Esophagus squamous epithelium (tissue), 5 donors: ENCODE measurements around the gene NR6A1. TPM values are rescaled to one million over a fixed set of nuclear protein-coding genes. Genes with fewer than 3 reads are reported as not detected.

ENCODE experiments used
- DNase-seq: peaks from one replicate; lab custom pipeline; 2025; lab: John Stamatoyannopoulos, UW
- H3K27ac ChIP-seq, 4 donors: fragments of 200-600 bp; sonication (generic); one replicate each; pipeline ENCODE4 v1.5.1; 2016 to 2019; ENCODE audit warnings: mild to moderate bottlenecking in 1 of 4
- H3K27me3 ChIP-seq, 4 donors: fragments of 200-600 bp; sonication (generic); 1 replicate in 3 of 4; 2 replicates in 1 of 4; pipeline versions ENCODE4 v1.5.1 to v1.6.0; 2017 to 2021; ENCODE audit warnings: antibody characterized with exemption in 1 of 4
- H3K36me3 ChIP-seq, 3 donors: fragments of 200-600 bp; sonication (generic); one replicate each; pipeline ENCODE4 v1.5.1; 2016 to 2019
- H3K4me1 ChIP-seq, 3 donors: fragments of 200-600 bp; sonication (generic); one replicate each; pipeline ENCODE4 v1.5.1; 2017 to 2019
- H3K4me3 ChIP-seq, 4 donors: fragments of 200-600 bp; sonication (generic); 1 replicate in 3 of 4; 2 replicates in 1 of 4; pipeline ENCODE4 v1.5.1; 2016 to 2019; ENCODE audit warnings: mild to moderate bottlenecking in 2 of 4, moderate library complexity in 1 of 4
- H3K9me3 ChIP-seq, 3 donors: fragments of 200-600 bp; sonication (generic); one replicate each; pipeline ENCODE4 v1.5.1; 2016 to 2019
- CTCF ChIP-seq, 6 experiments: fragments of 450-650 bp in 4 of 6; fragments of 200-600 bp in 2 of 6; sonication (generic) in 2 of 6; IDR thresholded peaks; one replicate each; pipeline ENCODE4 v1.5.1; 2016 to 2019; ENCODE audit warnings: antibody characterized with exemption in 6 of 6, mild to moderate bottlenecking in 4 of 6, moderate library complexity in 4 of 6
- POLR2A ChIP-seq, 4 donors: fragments of 450-650 bp; IDR thresholded peaks; one replicate each; pipeline ENCODE4 v1.6.1; 2017; ENCODE audit warnings: antibody characterized with exemption in 4 of 4, mild to moderate bottlenecking in 4 of 4, moderate library complexity in 3 of 4
- WGBS, 2 donors: methylation state at CpG; one replicate each; pipeline ENCODE4 v1.1.5; 2018; 5-methylcytosine and 5-hydroxymethylcytosine counted together
- intact Hi-C: fragments of 100-400 bp; cut with DNase I; formaldehyde crosslinking; loops from one replicate; pipeline ENCODE4 v1.15.0; 2022
- total RNA-seq, 4 donors: library from RNA; depleted of rRNA; stranded (reverse); fragments of >200 nt; gene quantifications; one replicate each; pipeline ENCODE4 v1.1.0, GENCODE V29; 2016
- donor health status: DM: yes; HTN: yes; CAD: no.

The NR6A1 gene
- total RNA-seq, 4 donors from 2014 or later = 1.9 to 4.0 (median 2.7) TPM

- Histone ChIP-seq H3K36me3 (no peaks in the 10 kb centered on the region), H3K27ac (peak overlapping the region in 3 of 4 donors; percentile 52 to 80 (median 75)), H3K27me3 (peaks cover 0 to 13% (median 0%) of the 10 kb centered on the region in 4 donors), H3K4me3 (peak overlapping the region in 1 of 4 donors; percentile 34), H3K4me1 (peaks cover 16 to 80% (median 32%) of the 10 kb centered on the region in 3 donors), H3K9me3 (no peaks in the 10 kb centered on the region)
- intact Hi-C loops = no loop called here
- DNase-seq = no peak
- TF ChIP-seq CTCF (IDR thresholded peaks at IDR 0.05) (no peak), POLR2A (IDR thresholded peaks at IDR 0.05) (no peak)
- 69 to 72% methylated on average over 11 of the region's 11 CpGs for WGBS, 2 donors
These were observed 7.7 kb upstream of the NR6A1 start for GRCh38 chr9:124778575-124779367.

- no peaks in the 10 kb centered on the region for H3K9me3 ChIP-seq
- DNase-seq = no peak
- intact Hi-C loops = no loop called here
- H3K36me3 ChIP-seq = no peaks in the 10 kb centered on the region
- peak within 1 kb of the TSS; percentile 70 to 83 (median 76) for H3K27ac ChIP-seq
- peak within 1 kb of the TSS; percentile 58 to 81 (median 72) for H3K4me3 ChIP-seq
- 0% methylated on average over 2 to 16 of the region's 87 CpGs for WGBS, 2 donors
- TF ChIP-seq POLR2A (IDR thresholded peaks at IDR 0.05) (peak in 1 of 4 donors; percentile 37), CTCF (IDR thresholded peaks at IDR 0.05) (peak in 5 of 6 experiments; percentile 19 to 68 (median 36))
- peaks cover 16 to 75% (median 32%) of the 10 kb centered on the region in 3 donors for H3K4me1 ChIP-seq
- H3K27me3 ChIP-seq = peaks cover 0 to 13% (median 0%) of the 10 kb centered on the region in 4 donors
These were observed 6.0 kb upstream of the NR6A1 start, which contains the start of gene OLFML2A for GRCh38 chr9:124776954-124777648. TSS of gene OLFML2A (plus strand) at chr9:124777133. CDS start at chr9:124777271, 138 bp downstream.

DNA sequence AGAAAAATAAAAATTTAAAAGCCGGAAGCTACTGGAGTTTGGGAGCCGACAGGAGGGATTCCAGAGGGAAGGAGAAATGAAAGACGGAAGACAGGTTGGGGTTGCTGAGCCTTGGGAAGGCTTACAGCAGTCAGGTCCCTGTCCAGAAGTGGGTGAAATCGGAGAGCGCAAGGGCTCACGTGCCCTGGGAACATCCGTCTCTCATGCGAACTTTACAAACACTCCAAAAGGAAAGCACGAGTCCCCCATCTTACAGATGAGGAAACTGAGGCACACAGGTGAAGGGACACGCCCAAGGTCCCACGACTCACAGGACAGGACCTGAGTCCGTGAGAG lies 5.5 kb upstream of the NR6A1 start:
- no peak for TF ChIP-seq CTCF (IDR thresholded peaks at IDR 0.05)
- TF ChIP-seq POLR2A (IDR thresholded peaks at IDR 0.05) = no peak
- H3K27me3 ChIP-seq = peaks cover 0 to 13% (median 0%) of the 10 kb centered on the region in 4 donors
- peak overlapping the region; percentile 70 to 83 (median 76) for H3K27ac ChIP-seq
- H3K36me3 ChIP-seq = no peaks in the 10 kb centered on the region
- no peaks in the 10 kb centered on the region for H3K9me3 ChIP-seq
- WGBS, 2 donors = 10 to 19% methylated on average over 9 of the region's 12 CpGs
- intact Hi-C loops = no loop called here
- H3K4me1 ChIP-seq = peaks cover 16 to 75% (median 31%) of the 10 kb centered on the region in 3 donors
- no peak for DNase-seq
- peak overlapping the region; percentile 58 to 81 (median 72) for H3K4me3 ChIP-seq

DNA sequence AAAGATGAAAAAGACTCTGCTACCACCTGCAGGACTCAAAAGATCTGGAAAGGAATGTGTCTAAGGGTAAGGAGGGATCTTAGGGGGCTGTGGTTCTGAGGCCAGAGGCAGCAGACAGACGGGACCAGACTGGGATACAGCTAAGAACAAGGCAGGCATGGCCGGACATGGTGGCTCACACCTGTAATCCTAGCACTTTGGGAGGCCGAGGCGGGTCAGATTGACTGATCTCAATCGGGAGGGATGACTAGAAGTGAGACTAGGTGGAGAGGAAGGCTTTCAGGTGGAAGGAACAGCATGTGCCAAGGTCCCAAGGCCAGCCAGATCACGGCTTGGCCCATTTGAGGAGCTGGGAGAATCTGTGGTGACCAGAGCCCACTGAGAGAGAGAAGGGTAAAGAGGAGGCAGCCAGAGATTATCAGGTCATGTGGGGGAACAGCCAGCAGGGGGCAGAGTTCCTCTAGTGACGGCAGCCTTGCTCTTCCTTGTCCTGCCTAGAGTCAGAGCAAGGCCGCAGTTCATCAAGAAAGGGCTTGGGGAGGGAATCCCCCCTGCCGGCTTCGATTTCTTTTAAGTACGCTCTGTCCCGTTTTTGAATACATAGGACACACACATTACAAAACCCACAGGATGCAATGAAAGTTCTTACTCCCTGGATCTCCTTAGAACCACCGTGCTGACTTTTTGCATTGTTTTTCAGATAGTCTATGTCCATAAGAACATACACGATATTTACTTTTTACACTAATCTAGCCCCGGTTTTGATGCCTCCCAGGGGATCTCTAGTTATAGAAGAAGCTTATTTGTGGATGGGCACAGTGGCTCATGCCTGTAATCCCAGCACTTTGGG lies 3.2 kb upstream of the NR6A1 start:
- TF ChIP-seq CTCF (IDR thresholded peaks at IDR 0.05) (peak; percentile 50 to 93 (median 89)), POLR2A (IDR thresholded peaks at IDR 0.05) (no peak)
- no peaks in the 10 kb centered on the region for H3K36me3 ChIP-seq
- H3K4me1 ChIP-seq = peaks cover 28 to 70% (median 31%) of the 10 kb centered on the region in 3 donors
- DNase-seq = no peak
- intact Hi-C loops = no loop called here
- peak overlapping the region in 1 of 4 donors; percentile 36 for H3K27ac ChIP-seq
- no peaks in the 10 kb centered on the region for H3K9me3 ChIP-seq
- no peak overlapping the region for H3K4me3 ChIP-seq
- WGBS, 2 donors = 30% methylated on average over 15 of the region's 15 CpGs
- H3K27me3 ChIP-seq = peaks cover 0 to 31% (median 0%) of the 10 kb centered on the region in 4 donors
